HL-60 (cell line): ENCODE results near the gene GCNA.

Experiments
- DNase-seq, 2 experiments: peaks; one replicate each; pipeline ENCODE4 v3.0.0-alpha.2; 2010 to 2020; ENCODE audit warnings: low read depth in 1 of 2, low spot score in 1 of 2
- H3K27ac ChIP-seq: fragments of 250-450 bp; sonication (Bioruptor Pico); replicated peaks from 2 replicates; pipeline ENCODE4 v1.5.1; 2020; ENCODE audit warnings: mild to moderate bottlenecking, moderate library complexity
- H3K27me3 ChIP-seq: fragments of 250-450 bp; sonication (Bioruptor Pico); 2 replicates; pipeline ENCODE4 v1.5.1; 2021; ENCODE audit warnings: mild to moderate bottlenecking, moderate library complexity; ENCODE audit not compliant: insufficient read depth, poor library complexity, severe bottlenecking
- H3K4me3 ChIP-seq: replicated peaks from 2 replicates; pipeline ENCODE4 v1.5.1; 2011; ENCODE audit warnings: mild to moderate bottlenecking, control low read depth, low read length; ENCODE audit not compliant: insufficient read depth
- CTCF ChIP-seq: IDR thresholded peaks from one replicate; pipeline ENCODE4 v1.5.1; 2011; ENCODE audit warnings: low read length, control low read depth, inconsistent platforms; ENCODE audit not compliant: insufficient read depth
- GABPA ChIP-seq: IDR thresholded peaks from 2 replicates; pipeline ENCODE4 v1.6.1; 2012; ENCODE audit warnings: low read depth
- POLR2AphosphoS5 ChIP-seq: IDR thresholded peaks from 2 replicates; pipeline ENCODE4 v1.6.1; 2012; ENCODE audit warnings: low read depth
- REST ChIP-seq: IDR thresholded peaks from 2 replicates; pipeline ENCODE4 v1.6.1; 2012; ENCODE audit warnings: low read depth; ENCODE audit not compliant: insufficient replicate concordance
- SPI1 ChIP-seq: IDR thresholded peaks from 2 replicates; pipeline ENCODE4 v1.6.1; 2012; ENCODE audit warnings: low read depth, mild to moderate bottlenecking, borderline replicate concordance

The GCNA gene

GRCh38 chrX:71626576-71626975 lies 48.3 kb downstream of the GCNA start:
- no peaks in the 10 kb centered on the region for H3K27me3 ChIP-seq
- no peak overlapping the region for H3K27ac ChIP-seq
- H3K4me3 ChIP-seq, result no peak overlapping the region
- DNase-seq, result no peak
- TF ChIP-seq CTCF, result no peak
- no peak for TF ChIP-seq REST
- TF ChIP-seq POLR2AphosphoS5, result no peak
- TF ChIP-seq SPI1, result no peak
- TF ChIP-seq GABPA, result no peak

- no peak overlapping the region for H3K4me3 ChIP-seq
- H3K27me3 ChIP-seq, result no peaks in the 10 kb centered on the region
- TF ChIP-seq POLR2AphosphoS5, result no peak
- no peak for DNase-seq
- no peak overlapping the region for H3K27ac ChIP-seq
Observed at GRCh38 chrX:71627588-71628404, 49.6 kb downstream of the GCNA start.

- no peak for DNase-seq
- H3K4me3 ChIP-seq, result no peak overlapping the region
Observed at GRCh38 chrX:71629467-71629866, 51.2 kb downstream of the GCNA start.

GRCh38 chrX:71632923-71633657 lies 54.9 kb downstream of the GCNA start:
- Histone ChIP-seq H3K4me3 (no peak overlapping the region), H3K27me3 (no peaks in the 10 kb centered on the region), H3K27ac (no peak overlapping the region)
- TF ChIP-seq POLR2AphosphoS5, result no peak
- no peak for TF ChIP-seq CTCF
- TF ChIP-seq GABPA, result no peak
- no peak for DNase-seq

More at GRCh38 chrX:71629467-71629866, 51.2 kb downstream of the GCNA start:
- TF ChIP-seq POLR2AphosphoS5 (no peak), REST (no peak)
- no peak overlapping the region for H3K27ac ChIP-seq
- H3K27me3 ChIP-seq, result no peaks in the 10 kb centered on the region
